Measurements from ENCODE around the gene SRRD. TPM values are rescaled to one million over a fixed set of nuclear protein-coding genes. Genes with fewer than 3 reads are reported as not detected.

SRRD gene
- total and polyA plus RNA-seq, 2 of the 8 experiments (the other 6 are each of a cell fraction or from before 2014, with no cell fraction given), result 17.1 to 25.3 TPM

DNA sequence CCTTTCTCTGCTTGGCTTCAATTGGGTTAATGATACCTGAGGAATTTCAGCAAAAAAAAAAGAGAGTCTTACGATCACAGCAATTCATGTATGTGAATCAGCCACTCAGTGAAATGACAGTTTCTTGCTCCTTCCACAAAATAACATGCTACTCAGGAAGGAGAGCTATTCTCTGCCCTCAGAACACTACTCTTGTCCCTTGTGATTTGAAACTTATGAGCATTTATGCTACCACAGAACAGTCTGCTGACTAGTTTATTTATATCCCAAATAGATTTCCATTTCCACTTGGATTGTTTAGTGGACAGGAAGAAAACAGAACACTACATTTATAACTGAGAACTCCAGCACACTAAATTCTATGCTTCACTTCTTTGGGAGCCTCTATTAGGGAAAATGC is 20.1 kb downstream of the SRRD start:
- Histone ChIP-seq H2BK5ac (ENCODE audit: low read depth, low read length) (no peak overlapping the region), H3K27me3 (replicated peaks in 1 of 4; ENCODE audit: control insufficient read depth in 3 of 4, extremely low read depth in 1 of 4, insufficient read depth in 3 of 4, low read length in 3 of 4) (no peaks in the 10 kb centered on the region), H3K14ac (ENCODE audit: insufficient read length) (no peak overlapping the region), H3K9ac (replicated peaks in 1 of 4; ENCODE audit: extremely low read depth in 1 of 4, low read depth in 3 of 4, low read length in 3 of 4) (no peak overlapping the region), H2BK120ac (replicated peaks; ENCODE audit: low read depth, low read length) (no peak overlapping the region), H2BK12ac (ENCODE audit: low read depth, low read length) (no peak overlapping the region), H3K4me1 (replicated peaks in 1 of 4; ENCODE audit: control insufficient read depth in 3 of 4, insufficient read depth in 4 of 4, low read length in 3 of 4) (peaks cover 0 to 4% (median 2%) of the 10 kb centered on the region in 4 experiments; a peak in 3 of 7 replicates), H3K18ac (ENCODE audit: extremely low read depth, low read length) (no peak overlapping the region), H2BK20ac (ENCODE audit: low read length) (no peak overlapping the region), H3K9me3 (ENCODE audit: insufficient read depth in 2 of 2, low read depth in 1 of 2, low read length in 1 of 2) (no peaks in the 10 kb centered on the region), H3K4ac (replicated peaks; ENCODE audit: insufficient read length, low read depth, low read length) (no peak overlapping the region), H4K5ac (ENCODE audit: insufficient read length, low read depth, low read length) (no peak overlapping the region), H3K23ac (ENCODE audit: insufficient read length) (no peak overlapping the region), H2AFZ (ENCODE audit: low read length) (no peak overlapping the region), H3K4me3 (ENCODE audit: extremely low read depth in 1 of 4, insufficient read depth in 2 of 4, low read depth in 3 of 4, low read length in 4 of 4) (no peak overlapping the region), H3K23me2 (ENCODE audit: low read depth, low read length) (no peaks in the 10 kb centered on the region), H3K56ac (replicated peaks; ENCODE audit: insufficient read length, low read depth, low read length) (no peak overlapping the region), H3K79me2 (ENCODE audit: control insufficient read depth in 1 of 2, insufficient read depth in 2 of 2, low read length in 2 of 2) (no peaks in the 10 kb centered on the region), H3K4me2 (ENCODE audit: insufficient read depth in 1 of 2, low read depth in 2 of 2, low read length in 2 of 2) (no peak overlapping the region), H4K8ac (ENCODE audit: extremely low read depth, insufficient read depth, low read length) (no peak overlapping the region), H2AK5ac (ENCODE audit: low read depth, low read length) (no peak overlapping the region), H3K79me1 (ENCODE audit: low read depth, low read length) (no peaks in the 10 kb centered on the region), H4K91ac (replicated peaks; ENCODE audit: insufficient read length, low read length) (no peak overlapping the region), H4K20me1 (replicated peaks in 1 of 2; ENCODE audit: control insufficient read depth in 1 of 2, insufficient read depth in 2 of 2, low read length in 2 of 2) (peaks cover 0 to 3% of the 10 kb centered on the region in 2 experiments), H2BK15ac (ENCODE audit: low read length) (no peak overlapping the region), H3K27ac (ENCODE audit: low read depth, low read length) (no peak overlapping the region), H3K36me3 (ENCODE audit: control insufficient read depth in 2 of 4, insufficient read depth in 4 of 4, low read length in 3 of 4) (peaks cover 31 to 76% (median 66%) of the 10 kb centered on the region in 4 experiments)
- ChIA-PET POLR2A (ENCODE audit: partially characterized antibody) (interaction anchor here (0.7 to 3.1 kb wide), 8 partner anchors 9 to 158 kb away, joined by 3 to 13 read pairs (median 6); partner anchors contain the start of genes HPS4, SRRD and TFIP11), CTCF (ENCODE audit: partially characterized antibody) (interaction anchor here (0.6 to 4.5 kb wide), 19 partner anchors 8 to 1189 kb away, joined by 3 to 38 read pairs (median 4); partner anchors contain the start of genes MIAT and TFIP11)
- 94% methylated on average over 1 of the region's 1 CpG; no CpG with 5 or more reads in 1 of the 2 experiments for WGBS, 2 experiments (ENCODE audit: extremely low coverage in 1 of 2, insufficient coverage in 1 of 2, insufficient read length in 1 of 2, insufficient replicate concordance in 2 of 2, low coverage in 1 of 2, low lambda C conversion rate in 2 of 2, missing lambda C conversion rate in 1 of 2)
- DNase-seq (ENCODE audit: low read depth in 1 of 2, low spot score in 2 of 2) (no peak), FAIRE-seq (no peak)
- TF ChIP-seq KDM4A (IDR thresholded peaks at IDR 0.05; ENCODE audit: low read depth, low read length, severe bottlenecking), result no peak
- no peak for TF ChIP-seq CTBP2 (IDR thresholded peaks at IDR 0.05; ENCODE audit: borderline replicate concordance, insufficient read depth, insufficient read length, low read length)
- no peak for TF ChIP-seq RBBP5 (IDR thresholded peaks at IDR 0.05; ENCODE audit: borderline replicate concordance, low read depth, low read length)
- TF ChIP-seq RFX5 (IDR thresholded peaks at IDR 0.05; ENCODE audit: borderline replicate concordance, low read depth, low read length), result no peak
- no peak for TF ChIP-seq ZNF274 (IDR thresholded peaks at IDR 0.05; ENCODE audit: borderline replicate concordance, extremely low read depth, low read length)
- TF ChIP-seq ATF2 (IDR thresholded peaks at IDR 0.05; ENCODE audit: low read length), result no peak
- no peak for TF ChIP-seq TAF7 (optimal IDR thresholded peaks at IDR 0.05; ENCODE audit: borderline replicate concordance, low read depth, low read length)
- no peak for TF ChIP-seq USF2 (IDR thresholded peaks at IDR 0.05; ENCODE audit: low read length)
- no peak for TF ChIP-seq BRCA1 (IDR thresholded peaks at IDR 0.05; ENCODE audit: low read depth, low read length)
